HG03571 (cell line): Measurements from ENCODE around the gene RAB41.
"Not testable (repeated sequence)": the region's sequence is repeated elsewhere in the genome, so short reads cannot be mapped to it uniquely, and the experiment has no call there.

ENCODE experiments used
- ATAC-seq: cut with Tn5 transposase; IDR thresholded peaks from one replicate; pipeline ENCODE4 v1.9.1; 2021; ENCODE audit not compliant: unreplicated experiment

The RAB41 gene

DNA sequence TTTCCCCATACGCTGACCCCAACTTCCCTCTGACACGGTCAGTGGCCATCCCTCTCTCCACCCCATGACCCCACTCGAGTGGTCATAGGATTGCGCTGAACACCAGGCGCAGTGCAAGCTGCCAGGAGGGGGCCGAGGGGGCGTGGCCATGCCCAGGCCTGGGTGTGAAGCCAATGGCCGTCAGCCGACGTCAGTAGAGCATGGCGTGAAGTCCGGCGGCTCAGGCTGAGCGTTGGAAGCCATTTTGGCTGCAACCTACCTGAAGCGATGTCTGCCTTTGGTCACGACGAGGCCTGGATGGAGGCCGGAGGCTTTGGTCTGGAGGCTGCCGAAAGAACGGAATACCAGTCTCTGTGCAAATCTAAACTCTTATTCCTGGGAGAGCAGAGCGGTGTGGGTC is at the start of gene RAB41:
RAB41 (plus strand) TSS at position 222 of the 400 bp plus-strand sequence; CDS start at position 268, 46 bp downstream.
- ATAC-seq, result no peak

- ATAC-seq, result no peak
Observed at GRCh38 chrX:70234355-70234754, 47.6 kb upstream of the RAB41 start, which contains the start of gene AWAT1. AWAT1 (plus strand) TSS chrX:70234655; CDS start chrX:70234696, 41 bp downstream.

GRCh38 chrX:70240751-70241150 is 41.2 kb upstream of the RAB41 start:
- ATAC-seq, result no peak

DNA sequence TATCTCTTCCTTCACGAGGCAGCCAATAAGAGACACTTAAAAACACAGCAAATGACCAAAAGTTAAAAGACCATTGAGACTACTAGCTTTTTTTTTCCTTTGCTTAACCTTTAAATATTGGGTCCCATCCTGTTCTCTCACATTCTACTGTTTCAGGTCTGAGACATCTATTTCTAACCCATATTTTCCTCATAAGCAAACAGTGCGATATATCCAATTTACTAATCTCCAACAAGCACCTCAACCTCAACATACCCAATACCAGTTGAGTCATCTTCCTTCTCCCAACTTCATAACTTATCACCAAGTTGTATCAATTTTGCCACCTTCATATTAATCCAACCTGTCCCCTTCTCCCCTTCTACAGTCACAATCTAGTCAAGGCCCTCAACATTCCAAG is 40.5 kb upstream of the RAB41 start:
- ATAC-seq, result no peak

- not testable (repeated sequence) for ATAC-seq
Observed at GRCh38 chrX:70243601-70244000, 38.4 kb upstream of the RAB41 start.

DNA sequence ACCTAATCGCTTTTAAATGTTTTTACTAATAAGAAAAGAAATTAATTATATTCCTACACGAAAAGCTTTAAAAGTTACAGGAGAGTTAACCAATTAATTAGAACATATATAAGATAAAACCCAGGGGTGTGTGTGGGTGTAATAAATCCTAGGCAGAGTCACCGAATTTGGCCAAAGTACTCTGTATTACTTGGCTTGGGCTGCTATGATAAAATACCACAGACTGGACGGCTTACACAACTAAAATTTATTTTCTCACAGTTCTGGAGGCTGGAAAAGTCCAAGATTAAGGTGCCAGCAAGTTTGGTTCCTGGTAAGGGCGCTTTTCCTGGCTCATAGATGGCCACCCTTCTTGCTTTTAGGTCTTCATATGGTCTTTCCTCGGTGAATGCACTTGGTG is 37.1 kb upstream of the RAB41 start:
- no peak for ATAC-seq

DNA sequence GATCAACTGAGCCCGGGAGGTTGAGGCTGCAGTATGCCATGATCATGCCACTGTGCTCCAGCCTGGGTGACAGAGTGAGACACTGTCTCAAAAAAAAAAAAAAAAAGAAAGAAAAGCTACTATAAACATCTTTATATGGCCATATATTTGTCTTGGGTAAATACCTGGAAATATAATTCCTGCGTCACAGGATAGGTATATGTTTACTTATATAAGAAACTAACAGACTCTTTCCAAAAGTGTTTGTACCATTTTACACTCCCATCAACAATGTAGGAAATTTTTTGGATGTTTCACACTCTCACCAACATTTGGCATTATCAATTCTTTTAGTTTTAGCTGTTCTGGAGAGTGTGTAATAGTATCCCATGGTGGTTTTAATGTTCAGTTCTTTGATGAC is 34.7 kb upstream of the RAB41 start:
- no peak for ATAC-seq

- no peak for ATAC-seq
Observed at GRCh38 chrX:70252491-70252890, 29.5 kb upstream of the RAB41 start.

DNA sequence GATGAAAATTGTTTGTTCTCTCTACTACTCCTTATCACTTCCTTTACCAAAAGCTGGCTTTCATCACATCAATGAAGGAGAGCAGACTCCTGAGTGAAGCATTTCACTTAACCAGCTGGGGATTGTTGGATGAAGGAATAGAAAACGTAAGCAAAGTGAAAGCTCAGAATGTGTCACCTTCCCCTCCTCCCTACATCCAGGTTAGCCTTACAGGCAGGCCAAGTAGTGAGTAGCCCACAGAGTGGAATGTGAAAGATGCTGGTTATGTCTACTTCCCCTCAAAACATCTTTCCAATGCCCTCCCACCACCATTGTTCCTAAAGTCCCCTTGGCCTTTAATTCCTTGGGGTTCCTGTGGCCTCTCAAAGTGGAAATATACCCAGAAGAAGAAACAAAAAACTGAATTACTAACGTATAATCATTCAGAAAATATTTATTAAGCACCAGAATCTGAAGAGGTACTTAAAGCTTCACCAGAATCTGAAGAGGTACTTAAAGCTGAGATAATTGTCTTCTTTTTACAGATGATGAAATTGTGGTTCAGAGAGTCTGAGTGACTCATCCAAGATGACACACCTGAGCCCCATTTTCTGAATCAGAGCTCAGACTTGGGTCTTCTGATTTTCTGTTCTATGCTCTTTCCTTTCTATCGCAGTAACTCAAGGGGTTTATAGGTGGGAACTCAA is 28.5 kb upstream of the RAB41 start:
- ATAC-seq, result no peak

GRCh38 chrX:70254063-70254400 is 27.9 kb upstream of the RAB41 start:
- no peak for ATAC-seq

DNA sequence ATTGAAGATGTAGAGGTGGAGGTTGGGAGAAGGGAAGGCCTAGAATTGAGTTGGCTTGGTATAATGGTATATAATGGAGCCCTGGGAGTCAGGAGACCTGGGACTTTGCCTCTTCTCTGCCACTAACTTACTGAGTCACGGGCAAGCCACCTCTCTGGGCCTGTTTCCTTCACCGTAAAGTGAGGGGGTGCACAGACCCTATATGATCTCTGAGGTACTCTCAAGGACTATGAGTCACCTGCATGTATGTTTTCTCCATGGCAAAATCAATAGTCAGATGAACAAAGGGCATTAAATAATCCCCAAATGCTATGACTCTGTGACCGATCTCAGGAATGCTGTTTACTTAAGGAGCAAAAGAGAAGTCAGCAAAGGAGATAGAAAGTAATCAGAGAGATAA is 27.1 kb upstream of the RAB41 start:
- ATAC-seq, result no peak

- ATAC-seq, result no peak
Observed at GRCh38 chrX:70255452-70255851, 26.5 kb upstream of the RAB41 start.

DNA sequence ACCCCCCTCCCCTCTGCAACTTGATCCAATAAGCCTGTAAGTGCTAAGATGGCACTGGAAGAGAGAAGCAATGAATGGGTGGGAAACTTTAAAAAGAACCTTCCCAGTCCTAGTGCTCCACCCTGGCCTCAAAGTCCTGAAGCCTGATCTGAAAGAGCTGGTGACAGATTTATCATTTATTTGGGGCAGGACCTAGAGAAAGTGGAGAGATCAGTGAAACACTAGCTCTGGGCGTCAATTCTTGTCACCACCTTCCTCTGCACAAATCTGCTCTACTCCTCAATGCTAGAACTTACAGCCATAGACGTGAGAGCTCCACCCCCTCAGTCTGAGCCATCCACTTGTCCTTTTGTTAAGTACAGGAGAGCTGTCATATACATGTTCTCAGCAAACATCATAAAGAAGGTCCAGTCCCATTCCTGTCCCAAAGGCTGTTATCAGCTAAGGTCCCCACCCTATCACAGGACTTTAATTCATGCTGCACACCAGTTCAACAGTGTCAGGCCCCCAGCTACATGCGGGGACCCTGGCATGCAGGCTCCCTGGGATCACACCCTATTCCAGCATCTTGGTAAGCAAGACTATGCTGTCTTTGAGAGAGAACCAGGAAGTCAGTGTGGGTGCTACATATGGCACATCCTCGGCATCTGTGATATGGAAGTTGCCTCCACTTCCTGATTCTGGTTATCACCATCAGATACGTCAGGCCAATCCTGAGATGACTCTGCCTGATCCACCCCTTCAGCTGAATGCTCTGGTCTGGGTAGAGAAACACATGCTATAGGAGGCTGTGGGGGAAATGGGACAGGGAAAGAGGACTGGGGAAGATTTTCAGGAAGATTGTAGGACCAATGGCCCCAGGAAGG is 24.3 kb upstream of the RAB41 start:
- ATAC-seq, result no peak

- no peak for ATAC-seq
Observed at GRCh38 chrX:70260104-70260503, 21.9 kb upstream of the RAB41 start, which contains the start of gene P2RY4. P2RY4 (minus strand) TSS chrX:70260204; CDS start chrX:70259624, 580 bp downstream.

GRCh38 chrX:70262952-70263567 is 18.9 kb upstream of the RAB41 start:
- no peak for ATAC-seq

DNA sequence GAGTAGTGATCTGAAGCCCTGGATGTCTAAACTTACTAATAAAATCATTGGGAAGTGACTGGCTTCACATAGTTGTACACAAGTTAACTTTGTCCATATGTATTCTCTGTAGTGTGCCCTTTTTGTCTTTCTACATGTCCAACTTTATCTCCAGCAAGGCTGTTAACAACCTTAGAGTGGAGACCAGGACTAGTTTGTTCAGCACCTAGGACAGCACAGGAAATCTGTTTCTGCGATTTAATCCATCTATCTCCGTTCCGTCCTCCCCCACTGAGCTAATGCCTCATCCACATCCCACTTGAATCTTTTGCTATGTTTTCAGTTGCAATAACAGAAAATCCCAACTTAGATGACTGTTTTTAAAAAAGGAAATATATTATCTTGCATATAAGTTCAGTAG is 17.2 kb upstream of the RAB41 start:
- ATAC-seq, result no peak

- ATAC-seq, result no peak
Observed at GRCh38 chrX:70268034-70268433, 13.9 kb upstream of the RAB41 start, which contains the start of gene ARR3. ARR3 (plus strand) TSS chrX:70268334; CDS start chrX:70269386, 1,052 bp downstream.

GRCh38 chrX:70274029-70274428 is 7.9 kb upstream of the RAB41 start:
- not testable (repeated sequence) for ATAC-seq

GRCh38 chrX:70279081-70279480 is 2.9 kb upstream of the RAB41 start:
- no peak for ATAC-seq

- ATAC-seq, result no peak
Observed at GRCh38 chrX:70280573-70280972, 1.4 kb upstream of the RAB41 start.

GRCh38 chrX:70289168-70289792 is 7.3 kb downstream of the RAB41 start:
- no peak for ATAC-seq
